HG03135 (cell line): ENCODE measurements around the gene FOXL3.
"Not testable (repeated sequence)": the region's sequence is repeated elsewhere in the genome, so short reads cannot be mapped to it uniquely, and the experiment has no call there.

Experiments
- ATAC-seq: cut with Tn5 transposase; IDR thresholded peaks from one replicate; pipeline ENCODE4 v1.9.1; 2021; ENCODE audit warnings: mild to moderate bottlenecking, moderate library complexity; ENCODE audit not compliant: unreplicated experiment

Gene FOXL3

GRCh38 chr7:254337-255037, 35.5 kb upstream of the FOXL3 start:
- ATAC-seq = no peak

GRCh38 chr7:255038-255435, 34.9 kb upstream of the FOXL3 start:
- no peak for ATAC-seq

- ATAC-seq = no peak
Measured at GRCh38 chr7:255721-256361, 34.1 kb upstream of the FOXL3 start.

- ATAC-seq = no peak
Measured at GRCh38 chr7:256461-256940, 33.5 kb upstream of the FOXL3 start.

GRCh38 chr7:256981-257646, 32.9 kb upstream of the FOXL3 start:
- no peak for ATAC-seq

GRCh38 chr7:257647-257992, 32.4 kb upstream of the FOXL3 start:
- no peak for ATAC-seq

- no peak for ATAC-seq
Measured at GRCh38 chr7:258476-259190, 31.3 kb upstream of the FOXL3 start.

- no peak for ATAC-seq
Measured at GRCh38 chr7:259191-259505, 30.8 kb upstream of the FOXL3 start.

GRCh38 chr7:259751-260405, 30.1 kb upstream of the FOXL3 start:
- ATAC-seq = no peak

GRCh38 chr7:260441-261281, 29.3 kb upstream of the FOXL3 start:
- ATAC-seq = no peak

GRCh38 chr7:261341-262250, 28.4 kb upstream of the FOXL3 start:
- no peak for ATAC-seq

GRCh38 chr7:262251-262572, 27.8 kb upstream of the FOXL3 start:
- ATAC-seq = no peak

GRCh38 chr7:262631-263311, 27.2 kb upstream of the FOXL3 start:
- not testable (repeated sequence) for ATAC-seq

- not testable (repeated sequence) for ATAC-seq
Measured at GRCh38 chr7:263483-264351, 26.3 kb upstream of the FOXL3 start.

GRCh38 chr7:264541-265191, 25.3 kb upstream of the FOXL3 start:
- ATAC-seq = no peak

GRCh38 chr7:265192-265997, 24.6 kb upstream of the FOXL3 start:
- ATAC-seq = no peak
